Naive thymus-derived CD8-positive, alpha-beta T cell (primary cell): Measurements from ENCODE around the gene CHRNG. TPM values are rescaled to one million over a fixed set of nuclear protein-coding genes. Genes with fewer than 3 reads are reported as not detected.

Experiments
- ATAC-seq, 2 donors: fragments of 150-1000 bp; cut with Tn5 transposase in 1 of 2; sonication (Bioruptor Pico), chemical (Tn5 transposase) in 1 of 2; 1 replicate in 1 of 2; 2 replicates in 1 of 2; pipeline ENCODE4 v1.10.0; 2021; ENCODE audit warnings: mild to moderate bottlenecking in 2 of 2, moderate library complexity in 2 of 2
- POLR2A ChIA-PET: fragments of 350-600 bp; sonication (Branson Sonifier 250); formaldehyde crosslinking; loops from one replicate; lab custom pipeline; 2021; ENCODE audit warnings: antibody characterized with exemption; lab: Charles Lee
- DNase-seq, 10 donors: peaks; one replicate each; pipeline versions ENCODE4 v3.0.0 to v3.0.0-alpha.2; 2020 to 2022
- H3K27ac Mint-ChIP-seq, 10 donors: one replicate each; pipeline ENCODE4 v1.8.0; 2020 to 2022; ENCODE audit warnings: mild to moderate bottlenecking in 10 of 10, mixed read lengths in 10 of 10, moderate library complexity in 4 of 10, inconsistent platforms in 1 of 10
- H3K27me3 Mint-ChIP-seq, 5 donors: one replicate each; pipeline ENCODE4 v1.8.0; 2021 to 2022; ENCODE audit warnings: mixed read lengths in 5 of 5
- H3K36me3 Mint-ChIP-seq, 3 donors: one replicate each; pipeline ENCODE4 v1.8.0; 2020 to 2022; ENCODE audit warnings: mixed read lengths in 3 of 3, mild to moderate bottlenecking in 2 of 3, inconsistent platforms in 1 of 3
- H3K4me1 Mint-ChIP-seq, 4 donors: one replicate each; pipeline ENCODE4 v1.8.0; 2021 to 2022; ENCODE audit warnings: mixed read lengths in 4 of 4
- H3K4me3 Mint-ChIP-seq, 10 donors: one replicate each; pipeline ENCODE4 v1.8.0; 2020 to 2022; ENCODE audit warnings: mild to moderate bottlenecking in 10 of 10, mixed read lengths in 10 of 10, moderate library complexity in 6 of 10, inconsistent platforms in 1 of 10
- H3K9me3 Mint-ChIP-seq, 9 donors: one replicate each; pipeline ENCODE4 v1.8.0; 2020 to 2022; ENCODE audit warnings: mixed read lengths in 9 of 9, mild to moderate bottlenecking in 3 of 9, inconsistent platforms in 1 of 9, moderate library complexity in 1 of 9
- polyA plus RNA-seq, 3 donors: library from polyadenylated mRNA; unstranded; fragments of 300-500 nt; fragmentation: Illumina TruSeq; gene quantifications; one replicate each; pipeline ENCODE4 v1.2.3, GENCODE V29; 2021
- total RNA-seq, 8 experiments: library from RNA in 2 of 8; stranded (reverse) in 2 of 8; gene quantifications; one replicate each; pipeline ENCODE4 v1.2.3 and lab custom pipeline; 2021 to 2026

The CHRNG gene
- total and polyA plus RNA-seq, 5 experiments from 2014 or later, result 0.59 TPM; not detected in 4

DNA sequence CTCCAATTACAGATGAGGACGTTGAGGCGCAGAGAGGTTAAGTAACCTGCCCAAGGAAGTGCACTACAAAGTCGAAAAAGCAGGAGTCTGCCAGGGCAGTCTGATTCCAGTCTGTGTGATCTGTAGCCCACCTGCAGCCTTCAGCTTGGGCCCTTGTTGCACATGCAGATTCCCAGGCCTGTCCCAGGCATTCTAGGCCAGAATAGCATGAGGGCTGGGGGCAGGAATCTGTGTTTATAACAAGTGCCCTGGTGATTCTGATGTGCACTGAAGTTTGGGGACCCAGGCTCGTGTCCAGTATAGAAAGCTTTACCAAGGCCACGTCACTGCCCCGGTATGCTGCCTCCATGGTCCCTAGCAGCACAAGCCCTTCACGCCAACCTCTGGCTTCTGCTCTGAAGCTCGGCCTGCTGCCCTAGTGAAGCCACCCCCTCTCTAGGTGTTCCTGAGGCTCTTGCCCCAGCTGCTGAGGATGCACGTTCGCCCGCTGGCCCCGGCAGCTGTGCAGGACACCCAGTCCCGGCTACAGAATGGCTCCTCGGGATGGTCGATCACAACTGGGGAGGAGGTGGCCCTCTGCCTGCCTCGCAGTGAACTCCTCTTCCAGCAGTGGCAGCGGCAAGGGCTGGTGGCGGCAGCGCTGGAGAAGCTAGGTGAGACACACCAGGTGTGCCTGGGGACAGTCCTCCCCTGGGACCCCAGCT, 4.6 kb downstream of the CHRNG start:
- POLR2A ChIA-PET, result no interaction called here
- ATAC-seq (no peak), DNase-seq (no peak)
- Mint-ChIP-seq H3K27me3 (no peaks in the 10 kb centered on the region), H3K27ac (peak overlapping the region in 1 of 10 donors; percentile 70), H3K4me1 (peaks cover 17 to 61% (median 42%) of the 10 kb centered on the region in 4 donors), H3K36me3 (peaks cover 8 to 31% (median 28%) of the 10 kb centered on the region in 3 donors), H3K9me3 (peaks cover 0 to 5% (median 0%) of the 10 kb centered on the region in 9 donors), H3K4me3 (no peak overlapping the region)

DNA sequence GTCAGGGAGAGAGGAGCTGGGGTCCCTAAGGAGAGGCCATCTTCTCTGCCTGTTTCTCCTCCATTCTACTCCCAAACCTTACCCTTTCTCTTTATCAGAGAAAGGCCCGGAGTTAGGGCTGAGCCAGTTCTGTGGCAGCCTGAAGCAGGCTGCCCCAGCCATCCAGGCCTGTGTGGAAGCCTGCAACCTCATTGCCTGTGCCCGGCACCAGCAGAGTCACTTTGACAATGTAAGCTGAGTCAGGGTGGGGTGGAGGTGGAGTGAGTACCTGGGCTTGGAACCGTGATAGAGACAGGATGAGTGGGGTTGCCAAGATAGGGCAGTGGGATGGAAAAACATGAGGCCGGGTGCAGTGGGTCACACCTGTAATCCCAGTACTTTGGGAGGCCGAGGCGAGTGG, 5.2 kb downstream of the CHRNG start:
- Mint-ChIP-seq H3K4me1 (peaks cover 19 to 65% (median 47%) of the 10 kb centered on the region in 4 donors), H3K27ac (peak overlapping the region in 1 of 10 donors; percentile 37), H3K36me3 (peaks cover 8 to 31% (median 28%) of the 10 kb centered on the region in 3 donors), H3K4me3 (peak overlapping the region in 1 of 10 donors; percentile 16), H3K27me3 (no peaks in the 10 kb centered on the region), H3K9me3 (peaks cover 0 to 5% (median 0%) of the 10 kb centered on the region in 9 donors)
- no peak for DNase-seq
- no peak for ATAC-seq
- POLR2A ChIA-PET, result no interaction called here

DNA sequence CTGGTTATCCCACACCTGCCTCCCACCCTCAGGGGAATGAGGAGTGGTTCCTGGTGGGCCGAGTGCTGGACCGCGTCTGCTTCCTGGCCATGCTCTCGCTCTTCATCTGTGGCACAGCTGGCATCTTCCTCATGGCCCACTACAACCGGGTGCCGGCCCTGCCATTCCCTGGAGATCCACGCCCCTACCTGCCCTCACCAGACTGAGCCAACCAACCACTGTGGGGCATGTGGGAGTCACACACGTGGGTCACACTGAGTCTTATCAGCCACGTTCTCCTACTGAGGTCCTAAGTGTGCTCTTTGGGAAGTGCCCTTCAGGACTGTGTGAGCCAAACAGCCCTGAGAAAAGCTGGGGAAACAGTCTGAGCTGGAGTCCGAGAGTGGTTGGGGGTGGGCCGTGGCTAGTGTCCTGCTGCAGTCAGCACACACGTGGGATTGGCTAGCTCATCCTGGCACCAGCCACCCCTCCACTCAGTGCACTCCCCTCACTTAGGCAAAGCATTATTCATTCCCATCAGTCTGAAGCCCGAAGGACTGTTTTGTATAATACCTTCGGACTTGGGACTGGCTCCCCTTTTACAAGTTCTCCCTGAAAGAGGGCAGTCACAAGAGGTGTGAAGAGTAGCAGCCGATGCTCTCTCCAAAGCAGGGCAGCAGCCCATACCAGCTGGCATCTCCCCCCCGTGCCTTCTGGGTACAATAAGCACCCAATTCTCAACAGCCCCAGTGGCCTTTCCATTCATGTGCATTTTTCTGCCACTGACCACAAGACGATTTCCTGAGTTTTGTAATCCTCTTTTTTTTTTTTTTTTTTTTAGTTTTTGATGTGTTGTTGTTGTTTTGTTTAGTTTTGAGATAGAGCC, 6.3 kb downstream of the CHRNG start:
- Mint-ChIP-seq H3K4me1 (peaks cover 24 to 63% (median 50%) of the 10 kb centered on the region in 4 donors), H3K27me3 (no peaks in the 10 kb centered on the region), H3K4me3 (no peak overlapping the region), H3K9me3 (peaks cover 0 to 5% (median 0%) of the 10 kb centered on the region in 9 donors), H3K27ac (no peak overlapping the region), H3K36me3 (peaks cover 8 to 31% (median 28%) of the 10 kb centered on the region in 3 donors)
- DNase-seq (no peak), ATAC-seq (no peak)
- POLR2A ChIA-PET, result no interaction called here

DNA sequence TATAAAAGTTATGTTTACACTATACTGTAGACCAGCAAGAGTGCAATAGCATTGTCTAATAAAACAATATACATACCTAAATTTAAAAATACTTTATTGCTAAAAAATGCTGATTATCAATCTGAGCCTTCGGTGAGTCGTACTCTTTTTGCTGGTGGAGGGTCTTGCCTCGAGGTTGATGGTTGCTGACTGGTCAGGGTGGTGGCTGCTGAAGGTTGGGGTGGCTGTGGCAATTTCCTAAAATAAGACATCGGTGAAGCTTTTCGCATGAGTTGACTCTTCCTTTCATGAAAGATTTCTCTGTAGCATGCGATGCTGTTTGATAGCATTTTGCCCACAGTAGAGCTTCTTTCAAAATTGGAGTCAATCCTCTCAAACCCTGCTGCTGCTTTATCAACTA, 8.5 kb downstream of the CHRNG start:
- H3K9me3 Mint-ChIP-seq, result peaks cover 0 to 5% (median 0%) of the 10 kb centered on the region in 9 donors
- DNase-seq, result no peak
- H3K4me1 Mint-ChIP-seq, result peaks cover 32 to 71% (median 65%) of the 10 kb centered on the region in 4 donors
- POLR2A ChIA-PET, result no interaction called here
- H3K27me3 Mint-ChIP-seq, result no peaks in the 10 kb centered on the region
- H3K4me3 Mint-ChIP-seq, result peak overlapping the region in 3 of 10 donors; percentile 4 to 63 (median 52)
- H3K36me3 Mint-ChIP-seq, result peaks cover 8 to 36% (median 33%) of the 10 kb centered on the region in 3 donors
- ATAC-seq, result no peak
- H3K27ac Mint-ChIP-seq, result peak overlapping the region in 3 of 10 donors; percentile 28 to 100 (median 33)

DNA sequence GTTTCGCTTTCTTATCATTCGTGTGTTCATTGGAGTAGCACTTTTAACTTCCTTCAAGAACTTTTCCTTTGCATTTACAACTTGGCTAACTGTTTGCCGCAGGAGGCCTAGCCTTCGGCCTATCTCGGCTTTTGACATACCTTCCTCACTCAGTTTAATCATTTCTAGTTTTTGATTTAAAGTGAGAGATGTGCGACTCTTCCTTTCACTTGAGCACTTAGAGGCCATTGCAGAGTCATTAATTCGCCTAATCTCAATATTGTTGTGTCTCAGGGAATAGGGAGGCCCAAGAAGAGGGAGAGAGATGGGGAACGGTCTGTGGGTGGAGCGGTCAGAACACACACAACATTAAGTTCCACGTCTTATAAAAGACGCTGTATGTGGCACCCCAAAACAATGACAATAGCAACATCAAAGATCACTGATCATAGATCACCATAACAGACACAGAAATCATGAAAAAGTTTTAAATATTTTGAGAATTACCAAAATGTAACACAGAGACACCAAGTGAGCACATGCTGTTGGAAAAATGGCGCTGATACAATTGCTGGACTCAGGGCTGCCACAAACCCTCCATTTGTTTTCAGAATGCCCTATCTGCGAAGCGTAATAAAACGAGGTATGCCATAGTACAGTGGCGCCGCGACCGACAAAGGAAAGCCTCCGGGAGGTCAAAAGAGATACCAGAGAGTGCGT, 10.3 kb downstream of the CHRNG start:
- peaks cover 43 to 83% (median 77%) of the 10 kb centered on the region in 4 donors for H3K4me1 Mint-ChIP-seq
- peak in 1 of 2 donors; percentile 15 for ATAC-seq
- H3K27ac Mint-ChIP-seq, result peak overlapping the region; percentile 96 to 100 (median 99)
- peaks cover 0 to 5% (median 0%) of the 10 kb centered on the region in 9 donors for H3K9me3 Mint-ChIP-seq
- peak overlapping the region; percentile 97 to 100 (median 99) for H3K4me3 Mint-ChIP-seq
- DNase-seq, result no peak
- H3K27me3 Mint-ChIP-seq, result no peaks in the 10 kb centered on the region
- H3K36me3 Mint-ChIP-seq, result peaks cover 8 to 46% (median 28%) of the 10 kb centered on the region in 3 donors
- POLR2A ChIA-PET, result interaction anchor here (0.6 to 1.4 kb wide), 7 partner anchors 11 to 769 kb away, joined by 3 to 8 read pairs (median 4); partner anchors contain the start of gene PDE6D

DNA sequence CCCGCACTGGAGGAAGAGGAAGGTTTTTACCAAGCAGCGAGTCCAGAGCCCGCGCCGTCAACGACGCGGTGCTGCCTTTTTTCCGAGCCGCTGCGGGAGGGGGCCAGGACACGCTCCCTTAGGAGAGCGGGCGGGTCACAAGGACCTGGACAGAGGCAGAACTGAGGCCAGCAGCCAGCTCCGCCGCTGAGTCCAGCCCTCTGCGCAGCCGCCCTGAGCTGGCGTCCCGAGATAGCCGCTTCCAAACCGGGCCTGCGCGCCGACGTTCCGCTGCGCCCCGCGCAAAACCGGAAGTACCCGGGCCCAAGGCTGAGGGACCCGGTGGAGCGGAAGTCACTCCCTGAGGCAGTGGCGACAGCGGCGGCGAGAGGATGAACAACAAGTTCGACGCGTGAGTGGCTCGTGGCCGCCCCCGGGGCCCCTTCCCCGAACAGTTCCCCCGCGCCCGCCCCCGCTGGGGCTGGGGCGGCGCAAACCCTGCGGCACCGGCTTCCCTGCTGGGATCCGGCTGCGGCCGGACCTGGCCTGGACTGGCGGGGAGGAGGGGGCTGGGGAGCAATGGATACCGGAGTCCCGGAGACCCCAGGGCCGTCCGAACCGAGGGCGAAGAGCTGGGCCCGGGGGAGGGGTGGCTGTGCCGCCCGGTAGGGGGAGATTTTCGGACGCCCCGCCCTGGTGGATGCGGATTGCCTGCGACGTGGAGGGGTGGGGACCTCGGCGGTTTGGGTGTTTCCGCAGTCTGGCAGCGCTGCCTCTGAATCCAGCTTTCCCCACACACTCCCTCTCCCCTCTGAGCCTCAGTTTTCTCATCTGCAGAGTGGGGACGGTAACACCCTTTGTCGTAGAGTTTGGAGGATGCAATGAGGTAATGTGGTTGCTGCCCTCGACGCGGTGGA, 11.1 kb downstream of the CHRNG start, which contains the start of the genes EIF4E2 and TIGD1:
TSS of gene EIF4E2 (plus strand) at position 336 of the 896 bp plus-strand sequence. CDS start at position 372, 36 bp downstream.
TSS of gene TIGD1 (minus strand) at position 204 of the 896 bp plus-strand sequence. CDS start 675 bp downstream, outside the sequence.
- ATAC-seq (peak; percentile 88 to 89), DNase-seq (peak; percentile 83 to 94 (median 88))
- Mint-ChIP-seq H3K4me1 (peaks cover 48 to 91% (median 83%) of the 10 kb centered on the region in 4 donors), H3K36me3 (peaks cover 8 to 50% (median 26%) of the 10 kb centered on the region in 3 donors), H3K4me3 (peak within 1 kb of the TSS; percentile 97 to 100 (median 99)), H3K27ac (peak within 1 kb of the TSS; percentile 96 to 100 (median 99)), H3K27me3 (no peaks in the 10 kb centered on the region), H3K9me3 (peaks cover 0 to 5% (median 0%) of the 10 kb centered on the region in 9 donors)
- POLR2A ChIA-PET, result interaction anchor here (0.6 to 1.4 kb wide), 7 partner anchors 12 to 770 kb away, joined by 3 to 8 read pairs (median 4); partner anchors contain the start of gene PDE6D

DNA sequence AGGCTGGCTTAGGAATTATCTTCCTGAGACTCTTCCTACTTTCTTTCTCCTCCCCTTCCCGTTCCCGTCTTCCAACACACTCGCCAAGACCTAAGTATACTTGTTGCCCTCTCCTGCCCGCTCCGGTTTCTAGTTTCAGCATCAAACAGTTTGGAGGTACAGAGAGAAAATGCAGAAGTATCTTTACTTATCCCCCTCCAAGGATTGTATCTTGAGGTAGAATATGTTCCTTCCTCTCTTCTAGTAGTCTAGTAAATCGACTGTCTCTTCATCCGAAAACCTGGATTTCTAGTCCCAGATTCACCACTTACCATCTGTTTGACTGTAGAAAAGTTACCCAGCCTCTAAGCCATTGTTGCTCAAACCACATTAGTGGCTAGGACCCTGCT, 11.8 kb downstream of the CHRNG start:
- DNase-seq, result no peak
- no peaks in the 10 kb centered on the region for H3K27me3 Mint-ChIP-seq
- peaks cover 8 to 50% (median 21%) of the 10 kb centered on the region in 3 donors for H3K36me3 Mint-ChIP-seq
- H3K27ac Mint-ChIP-seq, result peak overlapping the region; percentile 96 to 100 (median 99)
- peaks cover 50 to 90% (median 86%) of the 10 kb centered on the region in 4 donors for H3K4me1 Mint-ChIP-seq
- H3K9me3 Mint-ChIP-seq, result peaks cover 0 to 5% (median 0%) of the 10 kb centered on the region in 9 donors
- peak overlapping the region; percentile 97 to 100 (median 99) for H3K4me3 Mint-ChIP-seq
- POLR2A ChIA-PET, result interaction anchor here (1.2 to 1.4 kb wide), 4 partner anchors 11 to 770 kb away, joined by 3 to 8 read pairs (median 4); partner anchors contain the start of gene PDE6D
- no peak for ATAC-seq

DNA sequence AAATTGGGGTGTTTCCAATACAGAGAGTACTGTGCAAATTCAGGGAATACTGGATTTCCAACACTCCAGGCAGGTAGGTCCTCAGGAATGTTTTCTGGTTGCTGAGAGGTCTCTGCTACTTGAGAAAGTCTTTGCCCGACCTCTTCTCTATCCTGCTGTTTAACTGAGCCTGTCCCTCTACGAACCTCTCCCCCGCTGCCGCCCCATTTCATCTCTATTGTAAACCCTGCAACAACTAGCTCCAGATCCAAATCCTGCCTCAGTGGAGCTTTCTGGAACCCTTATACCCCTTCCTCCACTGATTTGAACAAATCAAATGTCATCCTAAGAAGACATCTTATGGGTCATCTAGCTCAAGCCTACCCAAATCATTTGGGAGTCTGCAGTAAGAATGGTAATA, 12.3 kb downstream of the CHRNG start:
- H3K27ac Mint-ChIP-seq, result peak overlapping the region; percentile 96 to 100 (median 99)
- peaks cover 54 to 90% (median 84%) of the 10 kb centered on the region in 4 donors for H3K4me1 Mint-ChIP-seq
- H3K4me3 Mint-ChIP-seq, result peak overlapping the region; percentile 97 to 100 (median 99)
- ATAC-seq (no peak), DNase-seq (no peak)
- H3K27me3 Mint-ChIP-seq, result no peaks in the 10 kb centered on the region
- H3K9me3 Mint-ChIP-seq, result peaks cover 0 to 5% (median 0%) of the 10 kb centered on the region in 9 donors
- POLR2A ChIA-PET, result interaction anchor here (0.6 kb wide), 1 partner anchor 699 kb away, joined by 3 read pairs; no protein-coding TSS in a partner anchor
- peaks cover 8 to 50% (median 19%) of the 10 kb centered on the region in 3 donors for H3K36me3 Mint-ChIP-seq

DNA sequence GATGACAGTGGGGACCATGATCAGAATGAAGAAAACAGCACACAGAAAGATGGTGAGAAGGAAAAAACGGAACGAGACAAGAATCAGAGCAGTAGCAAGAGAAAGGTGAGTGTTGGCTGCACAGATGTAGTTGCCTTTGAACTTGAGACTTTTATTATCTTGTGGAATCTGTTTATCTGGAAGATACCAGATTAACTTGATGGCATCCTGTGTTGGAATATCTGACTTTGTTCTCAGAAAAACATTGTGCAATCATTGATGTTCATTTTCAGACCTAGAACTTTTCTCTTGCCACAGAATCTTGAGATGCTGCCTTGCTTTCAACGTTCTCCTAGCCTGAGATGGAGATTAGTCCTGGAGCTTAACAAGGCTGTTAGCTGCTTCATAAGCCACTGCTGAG, 16.9 kb downstream of the CHRNG start:
- H3K36me3 Mint-ChIP-seq, result peaks cover 4 to 87% (median 10%) of the 10 kb centered on the region in 3 donors
- peaks cover 40 to 55% (median 49%) of the 10 kb centered on the region in 4 donors for H3K4me1 Mint-ChIP-seq
- no peaks in the 10 kb centered on the region for H3K27me3 Mint-ChIP-seq
- H3K27ac Mint-ChIP-seq, result peak overlapping the region in 5 of 10 donors; percentile 17 to 65 (median 27)
- no peaks in the 10 kb centered on the region for H3K9me3 Mint-ChIP-seq
- H3K4me3 Mint-ChIP-seq, result no peak overlapping the region
- ATAC-seq (no peak), DNase-seq (no peak)
- POLR2A ChIA-PET, result no interaction called here

DNA sequence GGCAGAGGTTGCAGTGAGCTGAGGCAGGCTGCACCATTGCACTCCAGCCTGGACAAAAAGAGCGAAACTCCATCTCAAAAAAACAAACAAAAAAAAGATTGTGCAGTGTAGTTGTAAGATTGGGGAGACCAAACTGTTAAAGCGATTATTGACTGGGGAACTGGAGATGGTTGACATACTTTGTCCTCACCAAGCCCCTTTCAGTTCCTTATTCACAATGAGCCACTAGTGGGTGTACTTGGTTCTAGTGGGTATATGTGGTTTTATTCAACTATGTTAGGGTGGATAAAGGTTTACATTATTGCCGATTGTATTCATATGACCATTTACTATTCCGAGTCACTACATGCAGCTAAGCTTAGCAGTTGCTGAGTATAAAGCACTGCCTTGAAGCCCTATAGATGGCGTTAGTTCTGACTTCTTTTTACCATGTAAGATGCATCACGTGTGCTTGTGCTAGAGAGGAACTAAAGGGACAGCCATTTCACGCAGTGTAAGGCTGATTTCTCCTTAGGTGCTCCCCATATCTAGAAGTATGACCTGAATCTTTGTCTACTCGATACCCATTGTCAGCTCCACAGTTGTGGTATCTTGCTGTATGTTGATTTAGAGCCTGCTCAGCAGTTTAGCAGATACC, 23.1 kb downstream of the CHRNG start:
- H3K4me1 Mint-ChIP-seq, result peaks cover 2 to 10% (median 4%) of the 10 kb centered on the region in 4 donors
- H3K27ac Mint-ChIP-seq, result peak overlapping the region in 1 of 10 donors; percentile 48
- POLR2A ChIA-PET, result interaction anchor here (1.6 kb wide), 1 partner anchor 12 kb away, joined by 5 read pairs; the partner anchor contains the start of genes EIF4E2 and TIGD1
- DNase-seq (no peak), ATAC-seq (no peak)
- H3K36me3 Mint-ChIP-seq, result peaks cover 4 to 94% (median 36%) of the 10 kb centered on the region in 3 donors
- no peaks in the 10 kb centered on the region for H3K27me3 Mint-ChIP-seq
- H3K9me3 Mint-ChIP-seq, result no peaks in the 10 kb centered on the region
- H3K4me3 Mint-ChIP-seq, result no peak overlapping the region
